HG02981 (cell line): ENCODE data around the gene TSPAN1.

Experiments used
- ATAC-seq: cut with Tn5 transposase; IDR thresholded peaks from one replicate; pipeline ENCODE4 v1.9.1; 2021; ENCODE audit warnings: mild to moderate bottlenecking, moderate library complexity; ENCODE audit not compliant: unreplicated experiment

The TSPAN1 gene

GRCh38 chr1:46186076-46186475 lies 11.2 kb downstream of the TSPAN1 start:
- ATAC-seq, result no peak

GRCh38 chr1:46187106-46187869 lies 12.4 kb downstream of the TSPAN1 start:
- ATAC-seq, result no peak

DNA sequence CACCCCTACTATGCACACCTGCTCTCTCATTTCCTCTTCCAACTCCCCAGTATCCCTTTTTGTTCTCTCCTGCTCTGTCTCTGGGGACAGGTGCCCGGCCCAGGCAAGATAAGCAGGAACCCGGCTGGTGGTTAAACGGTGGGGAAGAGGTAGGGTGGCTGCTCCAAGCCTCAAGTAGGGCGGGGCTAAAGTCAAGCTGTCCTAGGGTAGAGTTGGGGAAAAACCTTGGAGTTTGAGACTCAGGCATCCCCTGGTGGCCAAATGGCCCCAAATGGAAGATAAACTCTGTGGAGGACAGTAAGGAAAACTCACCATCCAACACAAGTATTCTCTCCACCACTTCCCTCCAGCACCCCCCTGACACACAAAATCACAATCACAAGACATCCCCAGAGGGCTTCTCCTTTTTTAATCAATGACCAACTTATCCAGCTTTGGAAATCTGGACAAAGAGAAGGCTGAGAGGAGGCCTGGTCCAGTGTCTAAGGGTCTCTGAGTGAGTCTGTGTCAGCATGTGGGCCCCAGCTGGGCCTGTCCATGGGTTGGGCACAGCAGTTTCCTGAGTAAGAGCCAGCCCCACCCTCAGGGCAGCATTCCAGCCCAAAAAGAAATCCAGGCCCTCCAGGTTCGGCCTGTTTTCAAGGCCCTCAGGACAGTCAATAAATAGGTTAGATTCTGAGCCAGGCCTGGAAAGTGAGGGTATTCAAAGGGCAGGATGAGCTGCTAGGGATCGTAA lies 13.6 kb downstream of the TSPAN1 start:
- no peak for ATAC-seq

- no peak for ATAC-seq
These were observed 15.7 kb downstream of the TSPAN1 start for GRCh38 chr1:46190539-46190938.

DNA sequence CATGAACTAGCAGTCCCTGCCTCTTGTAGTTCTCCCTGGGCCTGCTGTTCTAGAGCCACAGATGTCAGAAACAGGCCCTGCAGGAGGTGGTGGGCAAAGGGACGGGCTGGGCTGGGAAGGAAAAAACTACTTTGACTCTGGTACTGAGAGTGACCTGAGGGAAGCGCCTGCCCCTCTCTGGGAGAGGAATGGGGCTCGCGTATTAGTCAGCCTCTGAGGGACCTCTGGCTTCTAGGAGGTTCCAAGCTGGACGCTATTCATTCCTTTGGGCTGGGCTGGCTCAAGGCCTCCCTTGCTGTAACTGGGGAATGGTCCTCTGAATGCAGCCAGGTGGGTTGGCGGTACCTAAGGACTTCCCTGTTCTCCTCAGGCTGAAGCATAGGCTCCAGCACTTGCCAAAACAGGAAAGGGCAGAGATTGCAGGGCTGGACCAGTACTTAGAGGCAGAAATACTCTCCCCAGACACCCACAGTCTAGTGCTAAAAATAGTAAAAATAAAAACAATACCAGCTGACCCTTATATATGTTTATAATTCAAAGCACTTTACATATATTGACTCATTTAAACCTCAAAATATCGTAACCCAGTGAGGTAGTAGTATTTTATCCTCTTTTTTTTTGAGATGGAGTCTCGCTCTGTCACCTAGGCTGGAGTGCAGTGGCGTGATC lies 16.3 kb downstream of the TSPAN1 start:
- ATAC-seq, result no peak

DNA sequence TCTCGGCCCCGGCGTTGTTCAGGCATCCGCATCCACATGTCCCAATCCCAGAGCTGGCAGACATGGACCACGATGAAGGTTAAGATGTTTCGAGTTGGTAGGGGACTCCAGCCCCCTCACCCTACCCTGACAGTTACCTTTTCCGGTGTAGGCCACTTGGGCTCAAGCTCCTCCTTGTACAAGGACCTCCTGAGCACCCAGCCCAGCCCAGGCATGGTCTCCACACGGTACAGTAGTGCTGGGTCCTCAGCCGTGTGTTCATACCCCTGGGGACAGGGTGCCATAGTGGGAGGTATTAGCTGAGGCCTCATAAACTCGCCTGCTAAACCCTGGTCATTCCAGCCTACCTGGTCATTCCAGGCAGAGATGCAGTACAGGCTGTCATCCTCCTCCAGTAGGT lies 17.3 kb downstream of the TSPAN1 start:
- ATAC-seq, result no peak

DNA sequence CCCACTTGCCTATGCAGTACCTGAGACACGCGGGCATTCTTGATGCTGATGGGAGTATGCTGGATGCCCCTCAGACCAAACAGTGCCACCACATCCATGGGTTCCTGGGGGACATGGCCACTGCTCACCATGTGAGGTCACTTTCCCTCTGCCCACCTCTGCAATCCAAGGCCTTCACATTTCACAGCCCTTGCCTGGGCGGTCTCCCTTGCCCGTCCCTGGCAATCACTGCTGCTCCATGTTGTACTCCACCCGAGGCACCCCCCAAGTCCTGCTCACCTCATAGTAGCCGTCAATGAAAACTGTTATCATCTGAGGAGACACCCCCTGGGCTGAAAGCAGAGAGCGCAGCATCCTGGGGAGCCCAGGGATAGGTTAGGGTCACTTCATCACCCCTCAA lies 18.4 kb downstream of the TSPAN1 start:
- no peak for ATAC-seq

GRCh38 chr1:46193984-46194570 lies 19.2 kb downstream of the TSPAN1 start:
- ATAC-seq, result no peak

DNA sequence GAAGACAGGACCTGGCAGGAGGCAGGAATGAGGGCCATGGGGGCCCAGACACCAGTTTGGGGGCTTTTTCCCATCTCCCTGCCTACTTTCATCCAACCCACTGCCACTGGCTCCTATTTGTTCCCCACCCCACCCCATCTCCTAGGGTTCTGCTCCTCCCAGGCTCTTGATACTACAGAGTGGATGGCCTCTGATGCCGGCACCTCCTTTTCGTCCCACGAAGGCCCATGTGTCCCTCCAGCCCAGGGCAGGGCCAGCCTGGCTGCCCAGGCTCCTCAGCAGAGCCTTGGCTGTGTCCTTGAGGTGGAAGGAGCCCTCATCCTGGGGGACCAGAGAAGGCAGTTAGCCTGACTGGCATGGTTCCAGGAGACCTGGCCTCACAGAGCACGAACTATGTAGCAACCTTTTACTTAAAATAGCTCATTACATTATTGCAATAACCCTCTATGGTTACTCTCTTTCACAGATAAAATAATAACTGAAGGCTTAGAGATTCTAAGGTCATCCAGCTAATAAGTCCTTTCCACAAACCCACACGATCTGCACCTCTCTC lies 19.8 kb downstream of the TSPAN1 start:
- no peak for ATAC-seq

DNA sequence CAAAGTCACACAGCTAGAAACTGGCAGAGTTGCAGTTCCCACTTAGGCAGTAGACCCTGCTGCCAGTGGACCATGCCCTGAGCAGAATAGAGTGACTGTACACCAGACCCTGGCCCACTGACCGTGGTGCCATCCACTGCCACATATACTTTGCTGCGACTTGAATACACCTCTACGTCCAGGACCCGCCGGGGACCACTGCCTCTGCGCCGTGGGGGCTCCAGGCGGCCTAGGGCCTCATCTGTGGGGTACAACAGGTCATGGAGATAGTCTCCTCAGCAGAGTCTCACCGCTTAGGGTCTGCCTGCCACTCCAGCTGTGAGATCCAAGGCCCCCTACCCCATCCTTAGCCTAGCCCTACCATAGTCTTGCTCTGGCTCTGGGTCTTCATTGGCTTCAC lies 21.7 kb downstream of the TSPAN1 start:
- ATAC-seq, result no peak

GRCh38 chr1:46197560-46197963 lies 22.7 kb downstream of the TSPAN1 start:
- no peak for ATAC-seq

GRCh38 chr1:46197964-46198811 lies 23.3 kb downstream of the TSPAN1 start, which contains the start of gene POMGNT1:
Gene POMGNT1 (minus strand): TSS chr1:46198434. CDS start chr1:46197821, 613 bp downstream.
- ATAC-seq, result peak; percentile 77

- no peak for ATAC-seq
These were observed 24.4 kb downstream of the TSPAN1 start for GRCh38 chr1:46199233-46199749.

DNA sequence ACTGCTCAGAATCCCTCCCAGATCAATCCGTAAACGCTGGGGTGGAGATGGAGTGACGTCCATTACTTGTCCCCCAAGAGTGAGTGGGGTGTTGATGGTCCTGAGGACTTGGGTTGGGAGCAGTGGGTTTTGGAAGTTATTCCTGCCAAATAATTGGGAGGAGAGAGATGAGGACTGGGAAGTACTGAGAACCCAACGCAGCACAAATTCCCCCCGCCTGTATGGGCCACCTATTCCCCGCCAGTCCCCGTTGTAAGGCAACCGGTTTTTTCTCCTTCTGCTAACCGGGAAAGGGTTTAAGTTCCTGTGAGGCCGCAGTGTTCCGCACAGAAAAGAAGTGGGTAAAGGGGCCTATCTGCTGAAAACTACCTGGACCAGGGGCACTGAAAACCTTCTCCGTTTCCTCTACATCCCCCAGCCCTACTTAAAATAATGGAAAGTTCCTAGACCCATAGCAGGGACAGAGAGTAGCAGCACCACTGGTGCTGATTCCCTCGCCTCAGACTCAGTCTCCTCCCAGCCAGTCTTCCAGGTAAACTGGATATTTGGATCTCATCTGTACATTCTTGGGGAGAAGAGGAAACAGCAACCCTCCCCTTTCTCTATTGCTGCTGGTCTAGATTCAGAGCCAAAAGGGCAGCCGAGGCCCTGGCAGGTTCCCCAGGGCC lies 29.0 kb downstream of the TSPAN1 start:
- ATAC-seq, result no peak

GRCh38 chr1:46204406-46204742 lies 29.5 kb downstream of the TSPAN1 start:
- ATAC-seq, result no peak

DNA sequence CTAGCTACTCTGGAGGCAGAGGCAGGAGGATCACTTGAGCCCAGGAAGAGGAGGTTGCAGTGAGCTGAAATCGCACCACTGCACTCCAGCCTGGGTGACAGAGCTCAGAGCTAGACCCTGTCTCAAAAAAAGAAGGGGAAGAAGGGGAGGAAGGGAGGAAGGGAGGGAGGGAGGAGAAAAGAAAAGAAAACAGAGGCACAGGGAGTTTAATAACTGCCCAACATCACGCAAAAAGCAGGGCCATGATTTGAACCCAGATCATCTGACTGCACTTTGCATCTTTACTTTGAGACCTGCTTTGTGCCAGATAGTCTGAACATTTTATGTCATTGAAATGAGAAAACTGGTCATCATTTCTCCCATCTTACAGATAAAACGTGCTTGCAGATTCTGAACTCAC lies 30.3 kb downstream of the TSPAN1 start:
- no peak for ATAC-seq

DNA sequence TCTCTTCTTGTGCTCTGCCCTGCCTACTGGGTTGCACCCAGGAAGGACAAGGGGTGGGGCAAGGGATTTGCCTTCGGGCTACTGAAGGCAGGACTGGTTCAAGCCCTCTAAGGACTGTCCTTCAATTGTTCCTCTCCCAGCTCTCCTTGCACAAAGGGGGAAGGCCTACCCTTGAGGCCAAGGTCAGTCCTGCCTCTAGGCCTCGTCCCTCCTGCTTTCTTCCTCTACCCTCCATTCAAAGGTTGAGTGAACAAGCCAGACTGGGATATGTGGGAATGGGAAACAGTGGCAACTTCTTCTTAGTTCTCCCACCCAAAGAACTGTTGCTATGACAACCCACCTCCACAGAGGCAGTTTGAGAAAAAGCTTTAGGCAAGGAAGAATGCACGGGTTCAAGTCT lies 30.9 kb downstream of the TSPAN1 start:
- ATAC-seq, result no peak

- no peak for ATAC-seq
These were observed 31.5 kb downstream of the TSPAN1 start for GRCh38 chr1:46206399-46206798.

DNA sequence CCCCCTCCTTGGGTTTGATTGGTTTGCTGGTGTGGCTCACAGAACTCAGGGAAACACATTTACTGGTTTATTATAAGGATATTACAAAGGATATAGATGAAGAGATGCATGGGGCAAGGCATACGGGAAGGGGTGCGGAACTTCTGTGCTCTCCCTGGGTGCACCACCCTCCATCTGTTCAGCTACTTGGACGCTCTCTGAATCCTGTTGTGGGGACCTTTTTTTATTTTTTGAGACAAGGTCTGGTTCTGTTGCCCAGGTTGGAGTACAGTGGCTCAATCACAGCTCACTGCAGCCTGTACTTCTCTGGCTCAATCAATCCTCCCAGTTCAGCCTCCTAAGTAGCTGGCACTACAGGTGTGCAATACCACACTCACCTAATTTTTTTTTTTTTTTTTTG lies 35.7 kb downstream of the TSPAN1 start:
- ATAC-seq, result no peak

DNA sequence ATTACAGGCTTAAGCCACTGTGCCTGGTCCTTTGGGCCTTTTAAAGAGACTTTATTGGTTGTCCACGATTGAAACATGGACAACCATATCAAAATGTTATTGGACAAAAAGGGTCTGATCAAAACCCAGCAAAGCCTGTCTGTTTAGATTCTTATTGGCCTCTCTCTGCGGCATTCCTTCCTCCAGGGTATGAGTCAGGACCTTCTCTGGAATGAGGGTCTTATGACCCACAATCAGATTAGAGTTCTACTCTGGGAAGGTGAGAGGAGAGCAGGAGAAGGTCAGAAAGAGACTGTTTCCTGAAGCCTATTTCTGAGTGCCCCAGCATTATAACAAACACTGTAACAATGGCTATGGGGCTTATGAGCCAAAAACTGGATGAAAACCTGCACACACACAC lies 36.2 kb downstream of the TSPAN1 start:
- no peak for ATAC-seq
